SK-N-SH treated with all-trans-retinoic acid at 6 μM for 48 hours (cell line): Measurements from ENCODE around the gene TAF5L.

ENCODE experiments used
- OSR1 ChIP-seq: fragments of 250-450 bp; sonication (Bioruptor Pico); IDR thresholded peaks from 2 replicates; pipeline ENCODE4 v1.8.0; 2022; ENCODE audit warnings: moderate library complexity, mild to moderate bottlenecking, inconsistent platforms
- PATZ1 ChIP-seq: fragments of 250-450 bp; sonication (Bioruptor Pico); IDR thresholded peaks from 2 replicates; pipeline ENCODE4 v1.8.0; 2020; ENCODE audit warnings: mild to moderate bottlenecking, moderate library complexity, borderline replicate concordance

GRCh38 chr1:229590119-229590518 is 35.8 kb downstream of the TAF5L start:
- TF ChIP-seq PATZ1 (CRISPR knock-in tag) (no peak), OSR1 (CRISPR knock-in tag) (no peak)
